Right atrium auricular region (tissue), 2 donors: Measurements from ENCODE around the gene SMIM44. TPM values are rescaled to one million over a fixed set of nuclear protein-coding genes. Genes with fewer than 3 reads are reported as not detected.

Experiments used
- DNase-seq: peaks from one replicate; pipeline ENCODE4 v3.0.0-alpha.2; 2019; ENCODE audit warnings: low spot score
- H3K27ac ChIP-seq, 2 donors: fragments of 200-600 bp; sonication (generic); 1 replicate in 1 of 2; 2 replicates in 1 of 2; pipeline ENCODE4 v1.5.1; 2016 to 2019
- H3K27me3 ChIP-seq, 2 donors: fragments of 200-600 bp; sonication (generic); one replicate each; pipeline versions ENCODE4 v1.5.1 to v1.6.0; 2017 to 2019
- H3K36me3 ChIP-seq: fragments of 200-600 bp; sonication (generic); one replicate; pipeline ENCODE4 v1.5.1; 2016
- H3K4me1 ChIP-seq, 2 donors: fragments of 200-600 bp; sonication (generic); one replicate each; pipeline versions ENCODE4 v1.5.1 to v1.6.0; 2017 to 2019
- H3K4me3 ChIP-seq, 2 donors: fragments of 200-600 bp; sonication (generic); 1 replicate in 1 of 2; 2 replicates in 1 of 2; pipeline ENCODE4 v1.5.1; 2017 to 2019; ENCODE audit warnings: mild to moderate bottlenecking in 1 of 2, moderate library complexity in 1 of 2
- H3K9me3 ChIP-seq, 2 donors: fragments of 200-600 bp; sonication (generic); one replicate each; pipeline ENCODE4 v1.5.1; 2019
- total RNA-seq, 2 donors: library from RNA; depleted of rRNA; stranded (reverse); fragments of >200 nt; gene quantifications; one replicate each; pipeline ENCODE4 v1.1.0, GENCODE V29; 2016
- TF ChIP-seq, protein P1 (sequence below), 2 donors: fragments of 200-600 bp; sonication (generic); IDR thresholded peaks; one replicate each; pipeline ENCODE4 v1.5.1; 2019; ENCODE audit warnings: antibody characterized with exemption in 2 of 2

SMIM44 gene
- total RNA-seq, 2 donors from 2014 or later = not detected

DNA sequence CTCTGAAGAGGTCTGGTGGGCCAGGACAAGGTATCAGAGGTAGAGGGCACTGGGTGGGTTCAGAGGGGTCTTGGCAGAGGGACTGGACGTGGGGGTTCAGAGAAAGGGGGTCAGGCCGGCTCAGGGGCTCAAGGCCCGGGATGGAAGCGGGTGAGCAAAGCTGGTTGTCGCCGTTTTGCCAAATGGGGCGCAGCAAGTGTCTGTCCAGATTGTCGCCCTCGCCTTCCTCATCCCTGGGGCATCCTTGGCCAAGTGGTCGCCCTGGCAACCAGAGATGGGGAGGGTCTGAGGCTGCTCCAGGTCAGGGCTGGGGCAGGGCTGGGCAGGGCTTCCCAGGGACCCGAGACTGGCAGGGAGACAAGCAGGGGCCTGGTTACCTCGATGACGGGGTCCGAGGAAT lies 10.4 kb upstream of the SMIM44 start:
- peaks cover 41% of the 10 kb centered on the region for H3K36me3 ChIP-seq
- no peaks in the 10 kb centered on the region for H3K27me3 ChIP-seq
- H3K9me3 ChIP-seq = no peaks in the 10 kb centered on the region
- no peak overlapping the region for H3K27ac ChIP-seq
- TF ChIP-seq, protein P1, sequence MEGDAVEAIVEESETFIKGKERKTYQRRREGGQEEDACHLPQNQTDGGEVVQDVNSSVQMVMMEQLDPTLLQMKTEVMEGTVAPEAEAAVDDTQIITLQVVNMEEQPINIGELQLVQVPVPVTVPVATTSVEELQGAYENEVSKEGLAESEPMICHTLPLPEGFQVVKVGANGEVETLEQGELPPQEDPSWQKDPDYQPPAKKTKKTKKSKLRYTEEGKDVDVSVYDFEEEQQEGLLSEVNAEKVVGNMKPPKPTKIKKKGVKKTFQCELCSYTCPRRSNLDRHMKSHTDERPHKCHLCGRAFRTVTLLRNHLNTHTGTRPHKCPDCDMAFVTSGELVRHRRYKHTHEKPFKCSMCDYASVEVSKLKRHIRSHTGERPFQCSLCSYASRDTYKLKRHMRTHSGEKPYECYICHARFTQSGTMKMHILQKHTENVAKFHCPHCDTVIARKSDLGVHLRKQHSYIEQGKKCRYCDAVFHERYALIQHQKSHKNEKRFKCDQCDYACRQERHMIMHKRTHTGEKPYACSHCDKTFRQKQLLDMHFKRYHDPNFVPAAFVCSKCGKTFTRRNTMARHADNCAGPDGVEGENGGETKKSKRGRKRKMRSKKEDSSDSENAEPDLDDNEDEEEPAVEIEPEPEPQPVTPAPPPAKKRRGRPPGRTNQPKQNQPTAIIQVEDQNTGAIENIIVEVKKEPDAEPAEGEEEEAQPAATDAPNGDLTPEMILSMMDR (IDR thresholded peaks at IDR 0.05) = no peak
- no peak for DNase-seq
- H3K4me1 ChIP-seq = no peaks in the 10 kb centered on the region
- no peak overlapping the region for H3K4me3 ChIP-seq

DNA sequence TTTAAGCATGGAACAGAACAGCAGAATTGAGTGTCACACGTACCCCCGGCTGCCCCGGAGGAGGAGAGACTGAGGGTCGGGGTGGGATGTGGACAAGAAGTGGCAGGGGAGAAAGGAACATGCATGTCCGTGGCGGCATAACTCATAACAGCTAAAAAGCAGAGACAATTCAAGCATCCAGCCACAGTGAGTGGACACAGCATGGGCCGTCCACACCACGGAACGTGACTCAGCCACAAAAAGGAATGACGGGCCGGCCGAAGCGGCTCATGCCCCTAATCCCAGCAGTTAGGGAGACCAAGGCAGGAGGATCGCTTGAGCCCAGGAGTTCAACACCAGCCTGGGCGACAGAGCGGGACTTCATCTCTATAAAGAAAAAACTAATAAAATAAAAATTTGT lies 9.7 kb upstream of the SMIM44 start:
- Histone ChIP-seq H3K9me3 (no peaks in the 10 kb centered on the region), H3K4me3 (no peak overlapping the region), H3K27me3 (no peaks in the 10 kb centered on the region), H3K36me3 (peaks cover 41% of the 10 kb centered on the region), H3K27ac (no peak overlapping the region), H3K4me1 (no peaks in the 10 kb centered on the region)
- DNase-seq = no peak
- TF ChIP-seq, protein P1 (IDR thresholded peaks at IDR 0.05) = no peak

- Histone ChIP-seq H3K4me1 (no peaks in the 10 kb centered on the region), H3K27me3 (no peaks in the 10 kb centered on the region), H3K36me3 (peaks cover 41% of the 10 kb centered on the region), H3K4me3 (no peak overlapping the region), H3K27ac (no peak overlapping the region), H3K9me3 (no peaks in the 10 kb centered on the region)
- no peak for DNase-seq
- TF ChIP-seq, protein P1 (IDR thresholded peaks at IDR 0.05) = no peak
These were observed 9.0 kb upstream of the SMIM44 start for GRCh38 chr19:3492131-3492839.

- Histone ChIP-seq H3K27ac (no peak overlapping the region), H3K27me3 (no peaks in the 10 kb centered on the region), H3K9me3 (no peaks in the 10 kb centered on the region), H3K4me1 (no peaks in the 10 kb centered on the region), H3K4me3 (no peak overlapping the region), H3K36me3 (peaks cover 40% of the 10 kb centered on the region)
- TF ChIP-seq, protein P1 (IDR thresholded peaks at IDR 0.05) = no peak
- DNase-seq = no peak
These were observed 8.3 kb upstream of the SMIM44 start for GRCh38 chr19:3491396-3492119.

- peaks cover 0 to 10% of the 10 kb centered on the region in 2 donors for H3K27me3 ChIP-seq
- no peaks in the 10 kb centered on the region for H3K9me3 ChIP-seq
- TF ChIP-seq, protein P1 (IDR thresholded peaks at IDR 0.05) = no peak
- no peak overlapping the region for H3K4me3 ChIP-seq
- DNase-seq = no peak
- no peak overlapping the region for H3K27ac ChIP-seq
- H3K36me3 ChIP-seq = no peaks in the 10 kb centered on the region
- no peaks in the 10 kb centered on the region for H3K4me1 ChIP-seq
These were observed 575 bp downstream of the SMIM44 start for GRCh38 chr19:3482507-3483225.
